ENCODE results near the gene TMCC2.

The TMCC2 gene

DNA sequence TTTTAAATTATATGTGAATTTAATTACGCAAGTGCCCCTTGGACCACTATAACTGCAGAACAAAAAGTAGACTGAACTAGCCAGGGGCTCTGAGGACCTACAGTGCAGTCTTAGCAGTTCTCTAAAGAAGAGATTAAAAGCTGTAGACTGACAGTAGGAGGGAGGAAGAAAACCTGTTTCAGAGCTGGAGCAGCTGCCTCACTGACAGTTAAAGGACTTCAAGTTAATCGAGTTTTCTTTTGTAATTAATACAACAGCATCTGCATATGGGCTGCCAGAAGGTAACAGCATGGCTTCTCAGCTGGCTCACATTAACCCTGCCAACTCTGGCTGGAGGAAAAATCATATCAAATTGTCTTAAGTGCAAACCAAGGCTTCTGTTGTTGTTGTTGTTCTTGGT lies 36.1 kb upstream of the TMCC2 start:
- H3K27ac ChIP-seq (ENCODE audit: low read depth, low read length) = peak overlapping the region; percentile 40
- no peak overlapping the region for H3K9ac ChIP-seq (ENCODE audit: low read depth, low read length)
- no peaks in the 10 kb centered on the region for H3K9me3 ChIP-seq (ENCODE audit: control insufficient read depth, insufficient read depth, low read length)
- H3K4me1 ChIP-seq (ENCODE audit: control insufficient read depth, insufficient read depth, low read length) = peaks cover 72% of the 10 kb centered on the region
- H3K27me3 ChIP-seq (ENCODE audit: control insufficient read depth, insufficient read depth, low read length) = no peaks in the 10 kb centered on the region
- peak overlapping the region; percentile 32; the same call in 1 of the 2 replicates for H3K4me3 ChIP-seq (ENCODE audit: low read depth, low read length)
- 0 out of 2 replicates have a peak, but pooled peaks cover 3% of the 10 kb centered on the region for H3K36me3 ChIP-seq (ENCODE audit: control insufficient read depth, insufficient read depth, low read length)

DNA sequence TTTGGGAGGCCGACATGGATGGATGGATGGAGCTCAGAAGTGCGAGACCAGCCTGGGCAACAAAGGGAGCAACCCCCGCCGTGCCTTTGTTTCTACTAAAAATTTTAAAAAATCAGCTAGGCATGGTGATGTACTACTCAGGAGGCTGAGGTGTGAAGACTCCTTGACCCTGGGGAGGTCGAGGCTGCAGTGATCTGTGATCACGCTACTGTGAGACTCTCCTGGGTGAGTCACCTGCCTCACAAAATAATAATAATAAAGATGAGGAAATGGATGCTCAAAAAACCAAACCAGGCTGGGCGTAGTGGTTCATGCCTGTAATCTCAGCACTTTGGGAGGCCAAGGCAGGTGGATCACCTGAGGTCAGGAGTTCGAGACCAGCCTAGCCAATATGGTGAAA lies 35.5 kb upstream of the TMCC2 start:
- Histone ChIP-seq H3K27ac (ENCODE audit: low read depth, low read length) (peak overlapping the region; percentile 40), H3K4me3 (ENCODE audit: low read depth, low read length) (0 out of 2 replicates have a peak overlapping the region, but pooled peaks have one; percentile 32), H3K36me3 (ENCODE audit: control insufficient read depth, insufficient read depth, low read length) (0 out of 2 replicates have a peak, but pooled peaks cover 2% of the 10 kb centered on the region), H3K9me3 (ENCODE audit: control insufficient read depth, insufficient read depth, low read length) (no peaks in the 10 kb centered on the region), H3K4me1 (ENCODE audit: control insufficient read depth, insufficient read depth, low read length) (peaks cover 68% of the 10 kb centered on the region), H3K27me3 (ENCODE audit: control insufficient read depth, insufficient read depth, low read length) (no peaks in the 10 kb centered on the region), H3K9ac (ENCODE audit: low read depth, low read length) (no peak overlapping the region)

DNA sequence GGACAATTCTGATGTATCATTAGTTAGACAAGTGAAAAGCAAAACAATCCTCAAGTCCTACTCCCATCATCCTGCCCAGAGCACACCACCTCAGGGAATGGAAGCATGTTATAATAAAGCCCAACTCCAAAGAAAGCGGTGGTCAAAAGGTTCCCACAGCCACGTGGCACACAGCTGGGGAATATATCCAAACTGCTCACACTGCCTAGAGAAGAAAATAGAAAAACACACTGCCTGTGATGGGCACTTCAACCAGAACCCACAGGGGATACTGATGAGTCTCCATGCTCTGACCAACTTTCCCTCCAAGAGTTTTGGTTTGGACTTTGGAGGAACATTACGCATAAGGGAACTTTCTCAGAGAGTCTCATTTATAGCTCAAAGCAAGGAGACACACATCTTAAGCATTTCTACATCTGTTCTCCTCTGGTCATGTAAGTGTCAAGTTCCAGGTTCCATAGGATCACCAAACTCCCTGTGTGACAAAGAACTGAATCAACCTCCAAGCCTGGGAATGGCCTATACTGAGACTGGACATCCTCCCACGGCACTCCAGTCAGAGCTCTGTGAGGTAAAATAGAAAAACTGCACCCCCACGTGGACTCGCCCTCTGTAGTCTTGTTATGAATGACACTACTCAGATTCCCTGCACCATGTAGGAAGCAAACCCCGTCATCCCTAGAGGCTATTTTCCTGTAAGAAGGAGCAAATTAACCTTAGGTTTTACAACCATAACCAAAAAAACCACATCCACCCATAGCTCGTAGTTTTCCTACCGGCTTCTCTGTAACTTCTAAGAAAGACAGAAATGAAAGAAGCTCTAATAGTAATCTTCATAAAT lies 28.4 kb upstream of the TMCC2 start:
- Histone ChIP-seq H3K9me3 (ENCODE audit: control insufficient read depth, insufficient read depth, low read length) (no peaks in the 10 kb centered on the region), H3K4me1 (ENCODE audit: control insufficient read depth, insufficient read depth, low read length) (peaks cover 19% of the 10 kb centered on the region), H3K36me3 (ENCODE audit: control insufficient read depth, insufficient read depth, low read length) (no peaks in the 10 kb centered on the region), H3K27me3 (ENCODE audit: control insufficient read depth, insufficient read depth, low read length) (no peaks in the 10 kb centered on the region), H3K4me3 (ENCODE audit: low read depth, low read length) (no peak overlapping the region), H3K27ac (ENCODE audit: low read depth, low read length) (no peak overlapping the region), H3K9ac (ENCODE audit: low read depth, low read length) (no peak overlapping the region)

- no peaks in the 10 kb centered on the region for H3K36me3 ChIP-seq (ENCODE audit: control insufficient read depth, insufficient read depth, low read length)
- H3K9ac ChIP-seq (ENCODE audit: low read depth, low read length) = no peak overlapping the region
- H3K4me1 ChIP-seq (ENCODE audit: control insufficient read depth, insufficient read depth, low read length) = peaks cover 19% of the 10 kb centered on the region
- no peak overlapping the region for H3K27ac ChIP-seq (ENCODE audit: low read depth, low read length)
- no peaks in the 10 kb centered on the region for H3K9me3 ChIP-seq (ENCODE audit: control insufficient read depth, insufficient read depth, low read length)
- no peak overlapping the region for H3K4me3 ChIP-seq (ENCODE audit: low read depth, low read length)
- H3K27me3 ChIP-seq (ENCODE audit: control insufficient read depth, insufficient read depth, low read length) = no peaks in the 10 kb centered on the region
Observed at GRCh38 chr1:205199931-205200299, 27.8 kb upstream of the TMCC2 start.

- Histone ChIP-seq H3K4me1 (ENCODE audit: control insufficient read depth, insufficient read depth, low read length) (peaks cover 12% of the 10 kb centered on the region), H3K9me3 (ENCODE audit: control insufficient read depth, insufficient read depth, low read length) (no peaks in the 10 kb centered on the region), H3K27me3 (ENCODE audit: control insufficient read depth, insufficient read depth, low read length) (no peaks in the 10 kb centered on the region), H3K9ac (ENCODE audit: low read depth, low read length) (no peak overlapping the region), H3K4me3 (ENCODE audit: low read depth, low read length) (no peak overlapping the region), H3K36me3 (ENCODE audit: control insufficient read depth, insufficient read depth, low read length) (no peaks in the 10 kb centered on the region), H3K27ac (ENCODE audit: low read depth, low read length) (no peak overlapping the region)
Observed at GRCh38 chr1:205204552-205204951, 23.2 kb upstream of the TMCC2 start.

- no peaks in the 10 kb centered on the region for H3K36me3 ChIP-seq (ENCODE audit: control insufficient read depth, insufficient read depth, low read length)
- no peak overlapping the region for H3K27ac ChIP-seq (ENCODE audit: low read depth, low read length)
- H3K4me3 ChIP-seq (ENCODE audit: low read depth, low read length) = no peak overlapping the region
- no peak overlapping the region for H3K9ac ChIP-seq (ENCODE audit: low read depth, low read length)
- no peaks in the 10 kb centered on the region for H3K27me3 ChIP-seq (ENCODE audit: control insufficient read depth, insufficient read depth, low read length)
- no peaks in the 10 kb centered on the region for H3K9me3 ChIP-seq (ENCODE audit: control insufficient read depth, insufficient read depth, low read length)
- peaks cover 12% of the 10 kb centered on the region for H3K4me1 ChIP-seq (ENCODE audit: control insufficient read depth, insufficient read depth, low read length)
Observed at GRCh38 chr1:205205055-205205454, 22.7 kb upstream of the TMCC2 start.

GRCh38 chr1:205208811-205209210 lies 18.9 kb upstream of the TMCC2 start:
- H3K9ac ChIP-seq (ENCODE audit: low read depth, low read length) = no peak overlapping the region
- peaks cover 4% of the 10 kb centered on the region; the same call in 1 of the 2 replicates for H3K4me1 ChIP-seq (ENCODE audit: control insufficient read depth, insufficient read depth, low read length)
- no peak overlapping the region for H3K27ac ChIP-seq (ENCODE audit: low read depth, low read length)
- no peaks in the 10 kb centered on the region for H3K36me3 ChIP-seq (ENCODE audit: control insufficient read depth, insufficient read depth, low read length)
- no peak overlapping the region for H3K4me3 ChIP-seq (ENCODE audit: low read depth, low read length)
- H3K9me3 ChIP-seq (ENCODE audit: control insufficient read depth, insufficient read depth, low read length) = no peaks in the 10 kb centered on the region
- no peaks in the 10 kb centered on the region for H3K27me3 ChIP-seq (ENCODE audit: control insufficient read depth, insufficient read depth, low read length)

DNA sequence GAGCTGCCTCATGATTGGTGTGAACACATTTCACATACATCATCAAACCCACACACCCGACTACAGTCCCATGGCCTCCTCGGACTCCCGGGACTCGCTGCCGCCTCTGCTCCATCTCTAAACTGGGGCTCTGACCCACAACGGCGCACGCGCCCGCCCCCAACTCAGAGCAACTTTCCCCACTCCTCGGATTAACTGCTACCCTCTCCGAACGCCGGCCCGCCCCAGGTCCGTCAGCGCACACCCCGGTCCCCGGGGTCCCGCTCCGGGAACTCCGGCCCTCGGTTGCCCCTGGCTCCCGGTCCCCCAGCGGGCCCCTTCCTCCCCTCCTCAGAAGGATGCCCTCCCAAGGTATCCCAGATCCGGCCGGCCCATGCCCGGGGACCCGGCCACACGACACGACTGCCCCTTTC lies 17.0 kb upstream of the TMCC2 start:
- Histone ChIP-seq H3K4me1 (ENCODE audit: control insufficient read depth, insufficient read depth, low read length) (peaks cover 4% of the 10 kb centered on the region; the same call in 1 of the 2 replicates), H3K9me3 (ENCODE audit: control insufficient read depth, insufficient read depth, low read length) (no peaks in the 10 kb centered on the region), H3K9ac (ENCODE audit: low read depth, low read length) (peak overlapping the region; percentile 72), H3K27me3 (ENCODE audit: control insufficient read depth, insufficient read depth, low read length) (no peaks in the 10 kb centered on the region), H3K36me3 (ENCODE audit: control insufficient read depth, insufficient read depth, low read length) (no peaks in the 10 kb centered on the region), H3K4me3 (ENCODE audit: low read depth, low read length) (peak overlapping the region; percentile 94), H3K27ac (ENCODE audit: low read depth, low read length) (peak overlapping the region; percentile 94)

GRCh38 chr1:205211169-205211838 lies 16.4 kb upstream of the TMCC2 start, which contains the start of gene DSTYK:
Gene DSTYK (minus strand): TSS chr1:205211702. CDS start chr1:205211535, 167 bp downstream.
- no peaks in the 10 kb centered on the region for H3K36me3 ChIP-seq (ENCODE audit: control insufficient read depth, insufficient read depth, low read length)
- peaks cover 4% of the 10 kb centered on the region; the same call in 1 of the 2 replicates for H3K4me1 ChIP-seq (ENCODE audit: control insufficient read depth, insufficient read depth, low read length)
- peak within 1 kb of the TSS; percentile 94 for H3K27ac ChIP-seq (ENCODE audit: low read depth, low read length)
- no peaks in the 10 kb centered on the region for H3K27me3 ChIP-seq (ENCODE audit: control insufficient read depth, insufficient read depth, low read length)
- peak within 1 kb of the TSS; percentile 94 for H3K4me3 ChIP-seq (ENCODE audit: low read depth, low read length)
- H3K9ac ChIP-seq (ENCODE audit: low read depth, low read length) = peak within 1 kb of the TSS; percentile 72
- H3K9me3 ChIP-seq (ENCODE audit: control insufficient read depth, insufficient read depth, low read length) = no peaks in the 10 kb centered on the region

DNA sequence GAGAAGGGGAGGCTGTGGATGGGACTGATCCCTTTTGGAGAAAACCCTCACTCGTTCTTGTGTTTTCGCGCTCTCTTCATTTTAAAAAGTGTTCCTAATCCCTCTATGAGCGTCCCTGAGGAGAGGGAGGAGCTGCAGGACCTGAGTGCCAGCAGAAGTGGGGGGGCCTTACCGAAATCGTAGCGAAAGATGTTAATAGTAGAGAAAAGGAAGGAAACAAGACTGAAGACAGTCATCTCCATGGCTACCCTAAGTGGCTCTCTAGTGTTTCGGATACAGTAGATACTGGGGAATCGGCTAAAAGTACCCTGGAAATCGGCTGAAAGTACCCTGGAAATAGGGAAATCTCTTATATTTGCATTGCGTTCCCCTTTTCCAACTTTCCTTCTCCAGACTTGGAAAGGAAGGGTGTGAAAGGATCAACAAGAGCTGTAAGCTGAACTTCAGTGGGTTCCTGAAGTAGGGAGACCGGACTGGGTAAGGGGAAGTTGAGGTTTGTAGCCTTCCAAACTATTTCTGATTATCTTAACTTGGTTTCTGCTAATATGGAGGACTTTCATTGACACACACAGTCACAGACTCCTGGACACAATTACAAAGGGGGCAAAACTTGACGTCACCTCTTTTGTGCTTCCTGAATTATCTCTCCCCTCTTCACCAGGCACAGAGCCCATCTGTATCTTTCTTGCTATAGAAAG lies 15.8 kb upstream of the TMCC2 start:
- H3K36me3 ChIP-seq (ENCODE audit: control insufficient read depth, insufficient read depth, low read length) = no peaks in the 10 kb centered on the region
- H3K27ac ChIP-seq (ENCODE audit: low read depth, low read length) = peak overlapping the region; percentile 94
- no peak overlapping the region for H3K9ac ChIP-seq (ENCODE audit: low read depth, low read length)
- no peaks in the 10 kb centered on the region for H3K27me3 ChIP-seq (ENCODE audit: control insufficient read depth, insufficient read depth, low read length)
- H3K4me3 ChIP-seq (ENCODE audit: low read depth, low read length) = peak overlapping the region; percentile 94
- H3K9me3 ChIP-seq (ENCODE audit: control insufficient read depth, insufficient read depth, low read length) = no peaks in the 10 kb centered on the region
- peaks cover 4% of the 10 kb centered on the region; the same call in 1 of the 2 replicates for H3K4me1 ChIP-seq (ENCODE audit: control insufficient read depth, insufficient read depth, low read length)
